Panc1 (cell line): ENCODE measurements around the gene ATP5ME. TPM values are rescaled to one million over a fixed set of nuclear protein-coding genes. Genes with fewer than 3 reads are reported as not detected.

Experiments used
- ATAC-seq: fragments of 200-7000 bp; cut with Tn5 transposase; 2 replicates; pipeline ENCODE4 v1.9.1; 2020; ENCODE audit warnings: mild to moderate bottlenecking, moderate library complexity
- BruUV-seq: library from RNA; stranded (reverse); fragments of 400-500 nt; replicated peaks from 2 replicates; lab custom pipeline; 2021; lab: Mats Ljungman, UMichigan
- CTCF ChIA-PET: fragments of 300-600 bp; sonication (Branson Sonifier 250); formaldehyde crosslinking; loops from one replicate; lab custom pipeline; 2022; ENCODE audit warnings: antibody characterized with exemption; lab: Charles Lee
- POLR2A ChIA-PET: fragments of 300-600 bp; sonication (Branson Sonifier 250); formaldehyde crosslinking; loops from one replicate; lab custom pipeline; 2022; ENCODE audit warnings: antibody characterized with exemption; lab: Charles Lee
- DNase-seq: peaks from one replicate; pipeline ENCODE4 v3.0.0-alpha.2; 2010; ENCODE audit warnings: low read depth, low spot score
- H3K27ac ChIP-seq: 2 replicates; pipeline ENCODE4 v1.5.1; 2011; ENCODE audit warnings: mild to moderate bottlenecking, low read length, inconsistent platforms
- H3K27me3 ChIP-seq: fragments of 200-500 bp; sonication (Bioruptor generic); 2 replicates; pipeline ENCODE4 v1.6.0; 2014; ENCODE audit warnings: low read length, inconsistent platforms; ENCODE audit not compliant: control insufficient read depth, insufficient read depth
- H3K36me3 ChIP-seq: fragments of 200-500 bp; sonication (Bioruptor generic); 2 replicates; pipeline ENCODE4 v1.5.1; 2014; ENCODE audit warnings: inconsistent platforms, mild to moderate bottlenecking, low read length, moderate library complexity; ENCODE audit not compliant: control insufficient read depth, insufficient read depth
- H3K4me1 ChIP-seq: 2 replicates; pipeline ENCODE4 v1.5.1; 2011; ENCODE audit warnings: inconsistent platforms, mild to moderate bottlenecking, low read length, moderate library complexity; ENCODE audit not compliant: control insufficient read depth, insufficient read depth
- H3K4me3 ChIP-seq, 2 experiments: 2 replicates each; pipeline ENCODE4 v1.5.1; 2011 to 2012; ENCODE audit warnings: low read depth in 2 of 2, low read length in 2 of 2, mild to moderate bottlenecking in 2 of 2, inconsistent platforms in 1 of 2, moderate library complexity in 1 of 2
- H3K9me3 ChIP-seq: fragments of 200-500 bp; sonication (Bioruptor generic); 2 replicates; pipeline ENCODE4 v1.5.1; 2014; ENCODE audit warnings: low read depth, mild to moderate bottlenecking, inconsistent platforms, low read length, moderate library complexity; ENCODE audit not compliant: control insufficient read depth, insufficient read depth
- CTCF ChIP-seq: fragments of 450-650 bp; IDR thresholded peaks from 2 replicates; pipeline ENCODE4 v1.5.1; 2017; ENCODE audit warnings: mild to moderate bottlenecking
- POLR2AphosphoS5 ChIP-seq: IDR thresholded peaks from 2 replicates; pipeline ENCODE4 v1.6.1; 2012; ENCODE audit warnings: mild to moderate bottlenecking, low read depth, low read length, moderate library complexity
- REST ChIP-seq, 2 experiments: IDR thresholded peaks; 2 replicates each; pipeline ENCODE4 v1.6.1; 2011 to 2012; ENCODE audit warnings: low read depth in 2 of 2, control low read depth in 1 of 2, low read length in 1 of 2, mild to moderate bottlenecking in 1 of 2, moderate library complexity in 1 of 2; ENCODE audit not compliant: insufficient read depth in 1 of 2
- SIN3A ChIP-seq: IDR thresholded peaks from 2 replicates; pipeline ENCODE4 v1.6.1; 2012; ENCODE audit warnings: low read depth, mild to moderate bottlenecking, low read length, moderate library complexity, borderline replicate concordance; ENCODE audit not compliant: insufficient read depth
- TCF7L2 ChIP-seq: IDR thresholded peaks from 2 replicates; pipeline ENCODE4 v1.6.1; 2011; ENCODE audit warnings: mild to moderate bottlenecking, low read depth, low read length, inconsistent platforms
- in situ Hi-C: cut with HindIII; loops from 2 replicates; pipeline ENCODE4 v1.10.0; 2016; ENCODE audit warnings: low sequenced_read_pairs, low pct_unique_long_range_greater_than_20kb
- intact Hi-C: fragments of 100-400 bp; cut with micrococcal nuclease; formaldehyde crosslinking; loops from one replicate; pipeline ENCODE4 v1.10.0; 2022; ENCODE audit not compliant: unreplicated experiment
- total RNA-seq: library from RNA; stranded (reverse); gene quantifications from one replicate; pipeline ENCODE4 v1.2.1, GENCODE V29; 2021; ENCODE audit not compliant: unreplicated experiment

Gene ATP5ME
- total RNA-seq, 1 experiment from 2014 or later, result 257 TPM

GRCh38 chr4:722169-722725 is 48.2 kb upstream of the ATP5ME start:
- intact Hi-C loops, result no loop called here
- H3K27ac ChIP-seq, result no peak overlapping the region
- no peak for DNase-seq
- TF ChIP-seq REST (IDR thresholded peaks at IDR 0.05; ENCODE audit: insufficient read depth in 1 of 2, low read depth in 2 of 2, low read length in 1 of 2) (no peak), POLR2AphosphoS5 (no peak), CTCF (no peak), TCF7L2 (no peak), SIN3A (no peak)
- ChIA-PET CTCF (no interaction called here), POLR2A (no interaction called here)
- no peaks in the 10 kb centered on the region for H3K9me3 ChIP-seq
- no peak overlapping the region for H3K4me3 ChIP-seq
- peaks cover 7% of the 10 kb centered on the region; the same call in 1 of the 2 replicates for H3K4me1 ChIP-seq
- H3K27me3 ChIP-seq, result no peaks in the 10 kb centered on the region
- ATAC-seq, result no peak
- no peaks in the 10 kb centered on the region for H3K36me3 ChIP-seq
- no TSS peak for BruUV-seq
- in situ Hi-C loops, result no loop called here

GRCh38 chr4:721261-722168 is 47.4 kb upstream of the ATP5ME start:
- DNase-seq (no peak), ATAC-seq (no peak)
- in situ Hi-C loops (no loop called here), intact Hi-C loops (no loop called here)
- no peaks in the 10 kb centered on the region for H3K36me3 ChIP-seq
- TF ChIP-seq TCF7L2 (no peak), REST (IDR thresholded peaks at IDR 0.05; ENCODE audit: insufficient read depth in 1 of 2, low read depth in 2 of 2, low read length in 1 of 2) (no peak)
- H3K9me3 ChIP-seq, result no peaks in the 10 kb centered on the region
- no peaks in the 10 kb centered on the region for H3K27me3 ChIP-seq
- no TSS peak for BruUV-seq
- peaks cover 2% of the 10 kb centered on the region; the same call in 1 of the 2 replicates for H3K4me1 ChIP-seq
- H3K27ac ChIP-seq, result no peak overlapping the region
- ChIA-PET CTCF (no interaction called here), POLR2A (interaction anchor here (0.6 kb wide), 1 partner anchor 11 kb away, joined by 6 read pairs; no protein-coding TSS in a partner anchor)
- no peak overlapping the region for H3K4me3 ChIP-seq
